ENCODE measurements around the gene PALLD.

DNA sequence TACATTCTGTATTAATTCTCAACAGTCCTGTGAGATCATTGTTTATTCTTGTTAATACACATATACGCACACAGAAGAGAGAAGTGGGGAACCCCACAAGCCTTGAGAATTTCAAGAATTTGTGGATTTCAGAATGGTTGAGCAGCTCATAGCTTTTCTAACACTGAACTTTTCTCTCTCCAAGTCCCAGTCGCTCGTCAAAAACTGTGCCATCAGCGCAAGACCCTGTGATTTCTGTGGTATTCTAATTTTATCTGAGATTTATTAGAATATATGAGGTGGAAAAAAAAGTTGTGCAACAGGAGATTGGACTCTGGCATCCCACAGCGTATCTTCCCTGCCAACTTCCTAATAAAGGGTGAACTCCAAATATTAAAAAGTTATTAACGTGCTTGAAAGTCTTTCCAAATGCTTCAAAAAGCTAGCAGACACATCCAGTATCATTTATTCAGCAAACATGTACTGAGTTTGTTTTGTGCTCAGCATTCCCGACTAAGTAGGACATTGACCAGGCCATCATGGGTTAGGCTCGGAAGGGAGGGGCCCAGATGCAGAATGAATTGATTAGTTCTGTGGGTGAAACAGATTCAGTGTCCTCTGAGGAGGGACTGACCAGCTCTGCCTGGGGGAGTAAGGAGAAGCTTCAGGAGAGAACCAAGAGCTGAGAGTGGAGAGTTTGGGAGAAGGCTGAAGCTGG lies 347.6 kb downstream of the PALLD start:
- TF ChIP-seq CTCF (IDR thresholded peaks at IDR 0.05), result no peak
- TF ChIP-seq POLR2A (IDR thresholded peaks at IDR 0.05), result no peak
- no peak for TF ChIP-seq EP300 (IDR thresholded peaks at IDR 0.05)
- TF ChIP-seq POLR2AphosphoS5 (IDR thresholded peaks at IDR 0.05), result peak; percentile 27 to 71 (median 47)

Measured in sigmoid colon (tissue), 4 donors.